ENCODE measurements around the gene OR6C2.
A peak's percentile ranks its signal among the peaks of the same experiment; 100 is the strongest.
"Not testable (repeated sequence)": the region's sequence is repeated elsewhere in the genome, so short reads cannot be mapped to it uniquely, and the experiment has no call there.

OR6C2 gene

GRCh38 chr12:55443776-55444175 is at the start of gene OR6C2:
OR6C2 (plus strand) TSS chr12:55444076; CDS start chr12:55452214, 8,138 bp downstream.
- peak within 1 kb of the TSS in 1 of 11 experiments; percentile 5; a peak in 2 of 22 replicates for H3K27ac ChIP-seq
- H3K36me3 ChIP-seq: no peaks in the 10 kb centered on the region
- peaks cover 0 to 25% (median 10%) of the 10 kb centered on the region in 10 experiments; a peak in 10 of 20 replicates for H3K4me1 ChIP-seq
- H3K27me3 ChIP-seq: no peaks in the 10 kb centered on the region
- H4K20me1 ChIP-seq: no peaks in the 10 kb centered on the region
- TF ChIP-seq Cebpa-rat (IDR thresholded peaks at IDR 0.05): no peak
- H3K9ac ChIP-seq: no peak within 1 kb of the TSS
- peaks cover 15 to 26% (median 22%) of the 10 kb centered on the region in 11 experiments; a peak in 21 of 22 replicates for H3K9me3 ChIP-seq (replicated peaks in 1 of 11)
- peak within 1 kb of the TSS in 8 of 11 experiments; percentile 2 to 43 (median 17); a peak in 10 of 22 replicates for H3K4me2 ChIP-seq
- no peak within 1 kb of the TSS for H3K4me3 ChIP-seq

- Histone ChIP-seq H3K4me1 (no peaks in the 10 kb centered on the region), H3K27ac (no peak overlapping the region), H3K9me3 (replicated peaks in 1 of 11) (peaks cover 0 to 10% (median 3%) of the 10 kb centered on the region in 11 experiments; a peak in 4 of 22 replicates), H3K4me2 (no peak overlapping the region), H3K27me3 (no peaks in the 10 kb centered on the region), H3K36me3 (no peaks in the 10 kb centered on the region), H3K9ac (no peak overlapping the region), H4K20me1 (no peaks in the 10 kb centered on the region), H3K4me3 (no peak overlapping the region)
- no peak for TF ChIP-seq Cebpa-rat (IDR thresholded peaks at IDR 0.05)
Observed at GRCh38 chr12:55396326-55396725, 47.5 kb upstream of the OR6C2 start.

- no peak for TF ChIP-seq Cebpa-rat (IDR thresholded peaks at IDR 0.05)
- Histone ChIP-seq H3K27me3 (no peaks in the 10 kb centered on the region), H4K20me1 (no peaks in the 10 kb centered on the region), H3K9ac (no peak within 1 kb of the TSS), H3K4me1 (no peaks in the 10 kb centered on the region), H3K36me3 (no peaks in the 10 kb centered on the region), H3K9me3 (replicated peaks in 1 of 11) (0 out of 22 replicates have a peak, but pooled peaks cover 0 to 5% (median 0%) of the 10 kb centered on the region in 11 experiments), H3K4me2 (no peak within 1 kb of the TSS), H3K4me3 (no peak within 1 kb of the TSS), H3K27ac (no peak within 1 kb of the TSS)
Observed at GRCh38 chr12:55400229-55400628, 43.6 kb upstream of the OR6C2 start, which contains the start of gene OR6C65. OR6C65 (plus strand) TSS chr12:55400529; CDS start chr12:55400529, 0 bp downstream.

GRCh38 chr12:55407866-55408265 is 36.0 kb upstream of the OR6C2 start:
- TF ChIP-seq Cebpa-rat (IDR thresholded peaks at IDR 0.05): no peak
- Histone ChIP-seq H3K4me2 (no peak overlapping the region), H3K9ac (no peak overlapping the region), H3K9me3 (replicated peaks in 1 of 11) (0 out of 22 replicates have a peak, but pooled peaks cover 0 to 5% (median 0%) of the 10 kb centered on the region in 11 experiments), H3K36me3 (no peaks in the 10 kb centered on the region), H3K27me3 (no peaks in the 10 kb centered on the region), H4K20me1 (no peaks in the 10 kb centered on the region), H3K27ac (no peak overlapping the region), H3K4me3 (no peak overlapping the region), H3K4me1 (no peaks in the 10 kb centered on the region)

GRCh38 chr12:55409133-55409532 is 34.7 kb upstream of the OR6C2 start:
- H3K9me3 ChIP-seq (replicated peaks in 1 of 11); H3K4me1 ChIP-seq; H3K27me3 ChIP-seq; H3K4me2 ChIP-seq; H3K27ac ChIP-seq; H3K4me3 ChIP-seq; H3K9ac ChIP-seq; H4K20me1 ChIP-seq; H3K36me3 ChIP-seq: not testable (repeated sequence)

- H3K9me3 ChIP-seq (replicated peaks in 1 of 11); H3K36me3 ChIP-seq; H3K27ac ChIP-seq; H4K20me1 ChIP-seq; H3K4me2 ChIP-seq; H3K9ac ChIP-seq; H3K4me1 ChIP-seq; H3K4me3 ChIP-seq: not testable (repeated sequence)
- H3K27me3 ChIP-seq: peaks cover 7 to 27% (median 19%) of the 10 kb centered on the region in 11 experiments
Observed at GRCh38 chr12:55412138-55412537, 31.7 kb upstream of the OR6C2 start.

- H3K36me3 ChIP-seq; H3K4me1 ChIP-seq; H3K9me3 ChIP-seq (replicated peaks in 1 of 11); H3K27ac ChIP-seq; H3K4me2 ChIP-seq; H3K4me3 ChIP-seq; H3K9ac ChIP-seq; H4K20me1 ChIP-seq: not testable (repeated sequence)
- H3K27me3 ChIP-seq: peaks cover 7 to 27% (median 19%) of the 10 kb centered on the region in 11 experiments
Observed at GRCh38 chr12:55413498-55414388, 30.1 kb upstream of the OR6C2 start.

- not testable (repeated sequence) for H3K9ac ChIP-seq; H4K20me1 ChIP-seq; H3K27ac ChIP-seq; H3K4me1 ChIP-seq; H3K9me3 ChIP-seq (replicated peaks in 1 of 11); H3K4me3 ChIP-seq; H3K36me3 ChIP-seq
- Histone ChIP-seq H3K27me3 (peaks cover 7 to 27% (median 19%) of the 10 kb centered on the region in 11 experiments), H3K4me2 (peak overlapping the region in 1 of 11 experiments; percentile 37; a peak in 1 of 22 replicates)
Observed at GRCh38 chr12:55414396-55414823, 29.5 kb upstream of the OR6C2 start.

GRCh38 chr12:55414889-55415288 is 29.0 kb upstream of the OR6C2 start:
- not testable (repeated sequence) for H3K9ac ChIP-seq; H3K36me3 ChIP-seq; H3K9me3 ChIP-seq (replicated peaks in 1 of 11); H3K4me1 ChIP-seq; H3K4me3 ChIP-seq; H4K20me1 ChIP-seq; H3K27ac ChIP-seq
- Histone ChIP-seq H3K4me2 (peak overlapping the region in 5 of 11 experiments; percentile 34 to 45 (median 37); a peak in 7 of 22 replicates), H3K27me3 (peaks cover 7 to 27% (median 19%) of the 10 kb centered on the region in 11 experiments)

GRCh38 chr12:55416961-55417360 is 26.9 kb upstream of the OR6C2 start:
- Histone ChIP-seq H3K9me3 (replicated peaks in 1 of 11) (no peaks in the 10 kb centered on the region), H3K36me3 (no peaks in the 10 kb centered on the region), H3K4me2 (no peak overlapping the region), H3K27ac (no peak overlapping the region), H3K9ac (no peak overlapping the region), H3K4me1 (no peaks in the 10 kb centered on the region), H4K20me1 (no peaks in the 10 kb centered on the region), H3K27me3 (peaks cover 7 to 27% (median 19%) of the 10 kb centered on the region in 11 experiments), H3K4me3 (no peak overlapping the region)
- no peak for TF ChIP-seq Cebpa-rat (IDR thresholded peaks at IDR 0.05)
